Activated naive CD4-positive, alpha-beta T cell treated with anti-CD3 and anti-CD28 coated beads, Interleukin-2, amount 10 ng/mL, durations not matched to agents 7 days and 5 days (primary cell): ENCODE measurements around the gene DGCR2.
"Not testable (repeated sequence)": the region's sequence is repeated elsewhere in the genome, so short reads cannot be mapped to it uniquely, and the experiment has no call there.

ENCODE experiments used
- CTCF ChIA-PET: fragments of 350-600 bp; sonication (Branson Sonifier 250); formaldehyde crosslinking; loops from one replicate; lab custom pipeline; 2021; ENCODE audit warnings: antibody characterized with exemption; lab: Charles Lee
- DNase-seq: peaks from one replicate; pipeline ENCODE4 v3.0.0-alpha.2; 2020
- H3K27ac Mint-ChIP-seq: one replicate; pipeline ENCODE4 v1.8.0; 2021; ENCODE audit warnings: mild to moderate bottlenecking, moderate library complexity, mixed read lengths
- H3K27me3 Mint-ChIP-seq: one replicate; pipeline ENCODE4 v1.8.0; 2021; ENCODE audit warnings: mild to moderate bottlenecking, mixed read lengths
- H3K36me3 Mint-ChIP-seq: one replicate; pipeline ENCODE4 v1.8.0; 2021; ENCODE audit warnings: mixed read lengths
- H3K4me1 Mint-ChIP-seq: one replicate; pipeline ENCODE4 v1.8.0; 2021; ENCODE audit warnings: mixed read lengths
- H3K4me3 Mint-ChIP-seq: one replicate; pipeline ENCODE4 v1.8.0; 2021; ENCODE audit warnings: mild to moderate bottlenecking, moderate library complexity, mixed read lengths
- H3K9me3 Mint-ChIP-seq: one replicate; pipeline ENCODE4 v1.8.0; 2021; ENCODE audit warnings: mixed read lengths

Gene DGCR2

GRCh38 chr22:19019029-19019678 lies 103.1 kb downstream of the DGCR2 start:
- Mint-ChIP-seq H3K27me3 (peaks cover 45% of the 10 kb centered on the region), H3K36me3 (no peaks in the 10 kb centered on the region), H3K9me3 (no peaks in the 10 kb centered on the region), H3K27ac (no peak overlapping the region), H3K4me3 (no peak overlapping the region), H3K4me1 (no peaks in the 10 kb centered on the region)
- CTCF ChIA-PET: no interaction called here
- no peak for DNase-seq

- CTCF ChIA-PET: no interaction called here
- no peaks in the 10 kb centered on the region for H3K9me3 Mint-ChIP-seq
- H3K36me3 Mint-ChIP-seq: no peaks in the 10 kb centered on the region
- H3K4me1 Mint-ChIP-seq: no peaks in the 10 kb centered on the region
- DNase-seq: no peak
- H3K27me3 Mint-ChIP-seq: peaks cover 39% of the 10 kb centered on the region
- H3K27ac Mint-ChIP-seq: no peak overlapping the region
- no peak overlapping the region for H3K4me3 Mint-ChIP-seq
These were observed 104.0 kb downstream of the DGCR2 start for GRCh38 chr22:19018256-19018655.

DNA sequence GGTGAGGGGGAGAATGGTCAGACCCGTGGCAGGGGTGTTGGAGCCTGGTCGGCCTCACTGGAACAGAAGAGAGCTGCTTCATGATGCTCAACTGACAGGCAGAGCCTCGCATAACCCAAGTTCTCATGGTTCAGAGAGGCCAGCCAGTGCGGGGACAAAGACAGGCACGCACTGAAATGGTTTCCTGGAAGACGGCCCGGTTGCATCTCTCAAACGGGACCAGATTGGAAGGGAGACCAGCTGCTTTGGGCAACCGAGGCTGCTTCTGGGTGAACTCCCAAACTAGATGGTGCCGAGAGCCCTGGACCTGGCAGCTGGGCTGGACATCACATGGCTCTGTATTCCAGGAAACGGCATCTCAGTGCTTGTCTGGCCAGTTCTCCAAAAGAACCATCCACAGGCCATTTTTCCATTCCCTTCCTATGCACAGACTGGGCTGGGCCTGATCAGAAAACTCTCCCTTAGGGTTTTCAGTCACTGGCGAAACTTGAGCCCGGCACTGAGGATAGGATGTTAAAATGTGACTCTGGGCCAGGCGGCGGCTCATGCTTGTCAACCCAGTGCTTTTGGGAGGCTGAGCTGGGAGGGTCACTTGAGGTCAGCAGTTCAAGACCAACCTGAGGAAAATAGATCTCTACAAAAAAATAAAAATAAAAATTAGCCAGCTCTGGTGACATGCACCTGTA lies 106.0 kb downstream of the DGCR2 start:
- Mint-ChIP-seq H3K27me3 (peaks cover 41% of the 10 kb centered on the region), H3K27ac (no peak overlapping the region), H3K36me3 (no peaks in the 10 kb centered on the region), H3K9me3 (no peaks in the 10 kb centered on the region), H3K4me3 (no peak overlapping the region), H3K4me1 (no peaks in the 10 kb centered on the region)
- CTCF ChIA-PET: interaction anchor here (0.9 kb wide), 1 partner anchor 14 kb away, joined by 3 read pairs; no protein-coding TSS in a partner anchor
- no peak for DNase-seq

GRCh38 chr22:19014886-19015285 lies 107.3 kb downstream of the DGCR2 start:
- no peak overlapping the region for H3K4me3 Mint-ChIP-seq
- CTCF ChIA-PET: no interaction called here
- no peaks in the 10 kb centered on the region for H3K9me3 Mint-ChIP-seq
- H3K27me3 Mint-ChIP-seq: peaks cover 40% of the 10 kb centered on the region
- H3K4me1 Mint-ChIP-seq: no peaks in the 10 kb centered on the region
- H3K36me3 Mint-ChIP-seq: no peaks in the 10 kb centered on the region
- DNase-seq: no peak
- no peak overlapping the region for H3K27ac Mint-ChIP-seq

DNA sequence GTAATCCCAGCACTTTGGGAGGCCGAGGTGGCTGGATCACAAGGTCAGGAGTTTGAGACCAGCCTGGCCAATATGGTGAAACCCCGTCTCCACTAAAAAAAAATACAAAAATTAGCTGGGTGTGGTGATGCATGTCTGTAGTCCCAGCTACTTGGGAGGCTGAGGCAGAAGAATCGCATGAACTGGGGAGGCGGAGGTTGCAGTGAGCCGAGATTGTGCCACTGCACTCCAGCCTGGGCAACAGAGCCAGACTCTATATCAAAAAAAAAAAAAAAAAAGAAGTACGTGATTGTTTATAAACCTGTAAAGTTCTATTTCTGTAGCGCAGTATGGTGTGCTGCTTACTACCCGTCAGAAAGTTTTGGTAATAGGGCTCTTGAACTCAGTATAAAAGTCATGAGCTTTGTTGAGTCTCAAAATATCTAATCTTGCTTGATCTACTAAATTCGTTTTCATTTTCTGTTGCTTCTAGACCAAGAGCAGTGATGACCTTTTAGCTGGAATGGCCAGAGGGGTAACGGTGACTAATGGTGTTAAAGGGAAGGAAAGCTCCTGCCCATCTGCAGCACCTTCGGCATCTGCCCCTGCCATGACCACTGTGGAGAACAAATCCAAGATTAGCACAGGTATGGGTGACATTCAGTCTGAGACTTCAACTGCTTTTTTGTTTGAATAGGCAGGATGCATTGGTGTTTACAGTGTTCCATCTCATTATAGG lies 108.2 kb downstream of the DGCR2 start:
- H3K4me3 Mint-ChIP-seq, DNase-seq, H3K4me1 Mint-ChIP-seq, H3K27ac Mint-ChIP-seq, CTCF ChIA-PET, H3K36me3 Mint-ChIP-seq, H3K9me3 Mint-ChIP-seq: not testable (repeated sequence)
- peaks cover 31% of the 10 kb centered on the region for H3K27me3 Mint-ChIP-seq

- H3K36me3 Mint-ChIP-seq, H3K9me3 Mint-ChIP-seq, H3K4me1 Mint-ChIP-seq, DNase-seq, H3K4me3 Mint-ChIP-seq, H3K27ac Mint-ChIP-seq, CTCF ChIA-PET: not testable (repeated sequence)
- peaks cover 25% of the 10 kb centered on the region for H3K27me3 Mint-ChIP-seq
These were observed 108.8 kb downstream of the DGCR2 start for GRCh38 chr22:19013411-19013810.

GRCh38 chr22:19012308-19012986 lies 109.8 kb downstream of the DGCR2 start:
- Mint-ChIP-seq H3K27ac (no peak overlapping the region), H3K9me3 (no peaks in the 10 kb centered on the region), H3K4me3 (no peak overlapping the region), H3K36me3 (no peaks in the 10 kb centered on the region), H3K27me3 (peaks cover 19% of the 10 kb centered on the region), H3K4me1 (no peaks in the 10 kb centered on the region)
- no peak for DNase-seq
- CTCF ChIA-PET: no interaction called here

DNA sequence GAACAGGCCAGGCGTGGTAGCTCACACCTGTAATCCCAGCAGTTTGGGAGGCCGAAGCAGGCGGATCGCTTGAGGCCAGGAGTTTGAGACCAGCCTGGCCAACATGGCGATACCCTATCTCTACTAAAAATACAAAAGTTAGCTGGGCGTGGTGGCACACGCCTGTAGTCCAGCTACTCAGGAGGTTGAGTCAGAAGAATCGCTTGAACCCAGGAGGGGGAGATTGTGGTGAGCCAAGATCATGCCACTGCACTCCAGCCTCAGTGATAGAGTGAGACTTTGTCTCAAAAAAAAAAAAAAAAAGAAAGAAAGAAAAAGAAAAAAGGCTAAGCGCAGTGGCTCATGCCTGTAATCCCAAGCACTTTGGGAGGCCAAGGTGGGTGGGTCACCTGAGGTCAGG lies 110.6 kb downstream of the DGCR2 start:
- DNase-seq, H3K4me3 Mint-ChIP-seq, H3K4me1 Mint-ChIP-seq, H3K36me3 Mint-ChIP-seq, CTCF ChIA-PET, H3K27ac Mint-ChIP-seq, H3K9me3 Mint-ChIP-seq: not testable (repeated sequence)
- peaks cover 15% of the 10 kb centered on the region for H3K27me3 Mint-ChIP-seq

DNA sequence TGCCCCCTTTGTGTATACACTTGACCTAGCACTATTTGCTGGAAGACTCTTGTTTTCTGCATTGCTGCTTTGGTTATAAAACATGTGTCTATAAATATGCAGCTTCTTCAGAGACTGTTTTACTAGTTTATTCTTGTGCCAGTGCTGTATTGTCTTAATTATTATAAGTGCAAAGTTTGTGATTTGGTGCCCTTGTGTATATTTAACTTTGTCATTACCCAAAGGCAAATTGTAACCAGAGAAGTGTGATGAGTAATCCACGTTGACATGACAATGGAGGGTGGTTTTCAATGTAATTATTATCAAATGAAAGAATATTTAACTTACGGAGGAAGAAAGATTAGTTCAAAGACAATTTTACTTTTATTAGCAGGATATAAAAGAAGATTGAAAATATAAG lies 111.1 kb downstream of the DGCR2 start:
- Mint-ChIP-seq H3K27ac (no peak overlapping the region), H3K36me3 (no peaks in the 10 kb centered on the region), H3K4me1 (no peaks in the 10 kb centered on the region)

GRCh38 chr22:19005905-19006304 lies 116.3 kb downstream of the DGCR2 start:
- CTCF ChIA-PET: no interaction called here
- Mint-ChIP-seq H3K27ac (no peak overlapping the region), H3K9me3 (no peaks in the 10 kb centered on the region), H3K27me3 (peaks cover 14% of the 10 kb centered on the region), H3K4me1 (no peaks in the 10 kb centered on the region), H3K4me3 (no peak overlapping the region), H3K36me3 (no peaks in the 10 kb centered on the region)
- no peak for DNase-seq

More for the DNA sequence above, 111.1 kb downstream of the DGCR2 start:
- no peak overlapping the region for H3K4me3 Mint-ChIP-seq
- DNase-seq: no peak
- H3K9me3 Mint-ChIP-seq: no peaks in the 10 kb centered on the region
- peaks cover 13% of the 10 kb centered on the region for H3K27me3 Mint-ChIP-seq
- CTCF ChIA-PET: no interaction called here

- Mint-ChIP-seq H3K36me3 (no peaks in the 10 kb centered on the region), H3K9me3 (no peaks in the 10 kb centered on the region), H3K27me3 (peaks cover 11% of the 10 kb centered on the region), H3K27ac (no peak overlapping the region), H3K4me3 (no peak overlapping the region), H3K4me1 (no peaks in the 10 kb centered on the region)
- no peak for DNase-seq
- CTCF ChIA-PET: no interaction called here
These were observed 117.7 kb downstream of the DGCR2 start for GRCh38 chr22:19004471-19004870.

- CTCF ChIA-PET: no interaction called here
- no peaks in the 10 kb centered on the region for H3K9me3 Mint-ChIP-seq
- DNase-seq: no peak
- no peak overlapping the region for H3K4me3 Mint-ChIP-seq
- no peaks in the 10 kb centered on the region for H3K36me3 Mint-ChIP-seq
- peaks cover 16% of the 10 kb centered on the region for H3K27me3 Mint-ChIP-seq
- no peaks in the 10 kb centered on the region for H3K4me1 Mint-ChIP-seq
- H3K27ac Mint-ChIP-seq: no peak overlapping the region
These were observed 118.7 kb downstream of the DGCR2 start for GRCh38 chr22:19003508-19003907.

DNA sequence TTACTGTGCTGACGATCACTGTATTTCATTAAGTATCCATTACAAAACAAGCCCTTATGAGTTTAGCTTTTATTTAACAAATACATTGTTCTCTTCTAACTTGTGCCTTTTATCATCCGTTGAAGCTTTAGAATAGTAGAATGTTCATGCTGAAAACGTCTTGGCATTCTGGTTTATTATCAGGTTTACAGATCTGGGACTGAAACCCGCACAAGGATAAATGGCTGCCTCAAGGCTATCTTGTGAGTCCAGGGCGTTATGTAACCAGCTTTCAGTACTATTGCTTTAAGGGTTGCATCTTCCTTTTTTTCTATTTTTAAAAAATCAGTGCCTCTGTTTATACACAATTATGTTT lies 119.6 kb downstream of the DGCR2 start:
- CTCF ChIA-PET: interaction anchor here (0.9 kb wide), 1 partner anchor 13 kb away, joined by 3 read pairs; no protein-coding TSS in a partner anchor

DNA sequence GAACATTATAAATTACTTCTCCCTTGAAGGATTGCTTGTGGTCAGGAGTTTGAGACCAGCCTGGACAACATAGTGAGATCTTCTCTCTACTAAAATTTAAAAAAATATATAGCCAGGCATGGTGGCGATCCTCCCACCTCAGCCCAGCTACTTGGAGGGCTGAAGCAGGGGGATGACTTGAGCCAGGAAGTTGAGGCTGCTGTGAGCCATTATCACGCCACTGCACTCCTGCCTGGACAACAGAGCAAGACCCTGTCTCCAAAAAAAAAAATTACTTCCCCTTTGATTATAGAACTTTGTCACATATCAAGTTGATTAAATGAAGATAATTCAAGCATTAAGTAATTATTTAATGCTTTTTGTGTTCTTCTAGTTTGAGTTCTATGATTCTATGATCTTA lies 121.0 kb downstream of the DGCR2 start:
- Mint-ChIP-seq H3K27me3 (peaks cover 26% of the 10 kb centered on the region), H3K36me3 (no peaks in the 10 kb centered on the region), H3K4me3 (no peak overlapping the region), H3K27ac (no peak overlapping the region), H3K9me3 (no peaks in the 10 kb centered on the region), H3K4me1 (no peaks in the 10 kb centered on the region)
- DNase-seq: no peak
- CTCF ChIA-PET: no interaction called here

More for the DNA sequence above, 119.6 kb downstream of the DGCR2 start:
- H3K36me3 Mint-ChIP-seq: no peaks in the 10 kb centered on the region
- H3K4me3 Mint-ChIP-seq: no peak overlapping the region
- peaks cover 20% of the 10 kb centered on the region for H3K27me3 Mint-ChIP-seq
- DNase-seq: no peak
- H3K27ac Mint-ChIP-seq: no peak overlapping the region
- no peaks in the 10 kb centered on the region for H3K9me3 Mint-ChIP-seq
- no peaks in the 10 kb centered on the region for H3K4me1 Mint-ChIP-seq
